ENCODE measurements around the gene WNT5B. TPM values are rescaled to one million over a fixed set of nuclear protein-coding genes. Genes with fewer than 3 reads are reported as not detected.

The WNT5B gene
- total RNA-seq, 1 donor: 16.6 TPM

- H3K4me3 ChIP-seq (ENCODE audit: low read depth, low read length): no peak overlapping the region
- no peak for DNase-seq (ENCODE audit: low read depth)
- TF ChIP-seq, protein P1, sequence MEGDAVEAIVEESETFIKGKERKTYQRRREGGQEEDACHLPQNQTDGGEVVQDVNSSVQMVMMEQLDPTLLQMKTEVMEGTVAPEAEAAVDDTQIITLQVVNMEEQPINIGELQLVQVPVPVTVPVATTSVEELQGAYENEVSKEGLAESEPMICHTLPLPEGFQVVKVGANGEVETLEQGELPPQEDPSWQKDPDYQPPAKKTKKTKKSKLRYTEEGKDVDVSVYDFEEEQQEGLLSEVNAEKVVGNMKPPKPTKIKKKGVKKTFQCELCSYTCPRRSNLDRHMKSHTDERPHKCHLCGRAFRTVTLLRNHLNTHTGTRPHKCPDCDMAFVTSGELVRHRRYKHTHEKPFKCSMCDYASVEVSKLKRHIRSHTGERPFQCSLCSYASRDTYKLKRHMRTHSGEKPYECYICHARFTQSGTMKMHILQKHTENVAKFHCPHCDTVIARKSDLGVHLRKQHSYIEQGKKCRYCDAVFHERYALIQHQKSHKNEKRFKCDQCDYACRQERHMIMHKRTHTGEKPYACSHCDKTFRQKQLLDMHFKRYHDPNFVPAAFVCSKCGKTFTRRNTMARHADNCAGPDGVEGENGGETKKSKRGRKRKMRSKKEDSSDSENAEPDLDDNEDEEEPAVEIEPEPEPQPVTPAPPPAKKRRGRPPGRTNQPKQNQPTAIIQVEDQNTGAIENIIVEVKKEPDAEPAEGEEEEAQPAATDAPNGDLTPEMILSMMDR (IDR thresholded peaks at IDR 0.05; ENCODE audit: insufficient read depth, low read length): no peak
These were observed 18.2 kb downstream of the WNT5B start for GRCh38 chr12:1647285-1647669.

DNA sequence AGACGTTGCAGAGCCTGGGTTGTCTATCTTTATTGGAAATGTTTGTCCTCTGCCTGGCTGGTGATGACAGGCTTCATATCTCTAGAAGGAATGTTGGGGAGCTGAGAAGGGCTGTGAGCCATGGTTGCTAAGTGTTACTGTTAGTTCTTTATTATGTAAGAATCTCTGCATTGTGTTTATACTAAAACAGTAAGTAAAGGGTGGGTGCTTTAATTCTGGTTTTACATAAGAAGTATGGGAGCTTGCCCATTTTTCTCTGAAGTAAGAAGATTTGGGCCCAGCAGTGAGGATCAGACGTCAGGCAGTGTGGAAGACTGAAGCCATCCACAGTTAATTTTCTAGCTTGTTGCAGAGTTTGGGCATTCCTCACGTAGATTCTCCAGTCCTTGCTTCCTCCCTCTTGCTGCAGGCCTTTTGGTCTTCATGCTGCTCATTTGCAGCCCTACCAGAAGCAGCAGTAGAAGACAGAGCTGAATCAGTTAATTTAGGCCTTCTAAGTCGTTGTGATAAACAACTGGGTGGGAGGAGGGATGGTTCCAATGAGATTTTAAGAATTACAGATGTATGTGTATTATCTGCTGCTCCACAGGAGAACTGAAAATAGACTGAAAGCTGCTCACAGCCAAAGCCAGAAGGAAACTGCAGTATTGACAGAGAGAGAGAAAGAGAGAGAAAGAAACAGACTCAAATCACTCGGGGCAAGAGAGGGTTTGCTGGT lies 21.4 kb downstream of the WNT5B start:
- peak; percentile 76 for DNase-seq (ENCODE audit: low read depth)
- no peak overlapping the region for H3K4me3 ChIP-seq (ENCODE audit: low read depth, low read length)

DNA sequence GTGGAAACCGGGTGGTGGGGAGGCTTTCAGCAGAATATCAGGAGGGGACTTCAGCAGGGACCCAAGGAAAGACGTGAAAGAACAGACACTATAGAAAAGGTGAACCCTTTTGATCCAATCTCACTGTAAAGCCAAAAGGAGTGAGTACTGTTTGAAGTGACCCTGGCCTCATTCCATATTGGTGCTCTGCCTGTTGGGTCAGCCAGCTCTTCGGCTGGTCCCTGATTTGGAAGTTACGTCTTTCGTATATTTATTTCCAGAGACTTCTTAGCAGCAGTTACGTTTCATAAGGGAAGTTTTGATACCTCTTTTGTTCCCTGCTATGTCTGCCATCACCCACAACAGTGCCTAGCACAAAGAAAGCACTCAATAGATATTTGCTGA lies 21.9 kb downstream of the WNT5B start:
- TF ChIP-seq, protein P1 (IDR thresholded peaks at IDR 0.05; ENCODE audit: insufficient read depth, low read length): no peak
- DNase-seq (ENCODE audit: low read depth): no peak
- H3K4me3 ChIP-seq (ENCODE audit: low read depth, low read length): no peak overlapping the region

More for the DNA sequence above, 21.4 kb downstream of the WNT5B start:
- TF ChIP-seq, protein P1 (IDR thresholded peaks at IDR 0.05; ENCODE audit: insufficient read depth, low read length): no peak

DNA sequence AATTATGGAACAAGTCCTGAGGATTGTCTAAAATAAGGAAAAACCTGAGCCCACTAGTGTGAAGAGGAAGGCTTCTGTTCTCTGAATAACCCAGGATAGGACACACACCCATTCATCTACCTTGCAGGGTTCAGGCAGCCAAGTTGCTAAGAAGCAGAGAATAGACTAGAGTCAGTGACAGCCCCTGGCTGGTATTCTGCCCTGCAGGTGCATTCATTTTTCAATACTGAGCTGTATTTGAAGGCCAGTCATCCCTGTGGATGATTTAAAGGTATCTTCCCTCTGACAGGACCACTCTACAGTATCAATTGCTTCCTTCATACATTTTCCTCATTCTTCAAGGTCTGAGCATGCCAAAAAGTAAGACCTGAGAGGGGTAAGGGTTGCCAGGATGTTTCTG lies 22.9 kb downstream of the WNT5B start:
- no peak for DNase-seq (ENCODE audit: low read depth)
- TF ChIP-seq, protein P1 (IDR thresholded peaks at IDR 0.05; ENCODE audit: insufficient read depth, low read length): no peak
- H3K4me3 ChIP-seq (ENCODE audit: low read depth, low read length): no peak overlapping the region

- no peak overlapping the region for H3K4me3 ChIP-seq (ENCODE audit: low read depth, low read length)
- TF ChIP-seq, protein P1 (IDR thresholded peaks at IDR 0.05; ENCODE audit: insufficient read depth, low read length): no peak
- DNase-seq (ENCODE audit: low read depth): no peak
These were observed 26.3 kb downstream of the WNT5B start for GRCh38 chr12:1655225-1655788.

DNA sequence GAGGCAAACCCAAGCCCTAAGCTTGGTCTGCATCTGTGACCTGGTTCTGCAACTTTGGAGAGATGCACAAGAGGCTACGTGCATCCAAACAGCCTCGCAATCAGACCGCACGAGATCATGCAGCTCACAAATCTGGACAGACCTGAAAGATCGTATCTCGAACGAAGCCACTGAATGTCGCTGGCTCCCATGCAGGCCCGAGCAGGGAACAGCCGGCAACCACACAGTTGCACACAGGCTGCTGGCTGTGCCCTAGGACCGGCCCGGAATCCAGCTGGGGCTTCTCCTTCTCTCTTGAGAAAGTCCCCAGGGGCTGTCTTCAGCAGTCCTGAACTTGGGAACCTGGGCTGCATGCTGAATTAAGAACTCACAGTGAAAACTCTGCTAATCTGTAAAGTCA lies 27.9 kb downstream of the WNT5B start:
- no peak overlapping the region for H3K4me3 ChIP-seq (ENCODE audit: low read depth, low read length)
- no peak for DNase-seq (ENCODE audit: low read depth)
- TF ChIP-seq, protein P1 (IDR thresholded peaks at IDR 0.05; ENCODE audit: insufficient read depth, low read length): no peak

Measured in fibroblast of the aortic adventitia (primary cell).